Endothelial cell (in vitro differentiated cells): ENCODE results near the gene TRAP1. TPM values are rescaled to one million over a fixed set of nuclear protein-coding genes. Genes with fewer than 3 reads are reported as not detected.

ENCODE experiments used
- DNase-seq: peaks from one replicate; pipeline ENCODE4 v3.0.0; 2021; ENCODE audit warnings: low spot score
- H3K27ac Mint-ChIP-seq: one replicate; pipeline ENCODE4 v1.8.0; 2021; ENCODE audit warnings: mixed read lengths, inconsistent platforms; ENCODE audit not compliant: unreplicated experiment
- H3K27me3 Mint-ChIP-seq: one replicate; pipeline ENCODE4 v1.8.0; 2021; ENCODE audit warnings: mild to moderate bottlenecking, moderate library complexity, mixed read lengths, inconsistent platforms; ENCODE audit not compliant: unreplicated experiment
- H3K36me3 Mint-ChIP-seq: one replicate; pipeline ENCODE4 v1.8.0; 2021; ENCODE audit warnings: mild to moderate bottlenecking, low read depth, mixed read lengths, inconsistent platforms; ENCODE audit not compliant: unreplicated experiment
- H3K4me1 Mint-ChIP-seq: one replicate; pipeline ENCODE4 v1.8.0; 2021; ENCODE audit warnings: mild to moderate bottlenecking, mixed read lengths, inconsistent platforms; ENCODE audit not compliant: unreplicated experiment
- H3K4me3 Mint-ChIP-seq: one replicate; pipeline ENCODE4 v1.8.0; 2021; ENCODE audit warnings: mild to moderate bottlenecking, mixed read lengths, inconsistent platforms; ENCODE audit not compliant: unreplicated experiment
- H3K9me3 Mint-ChIP-seq: one replicate; pipeline ENCODE4 v1.8.0; 2021; ENCODE audit warnings: mixed read lengths, inconsistent platforms; ENCODE audit not compliant: unreplicated experiment
- CTCF ChIP-seq: fragments of 200-600 bp; sonication (generic); IDR thresholded peaks from one replicate; pipeline ENCODE4 v1.5.0; 2021; ENCODE audit warnings: antibody characterized with exemption; ENCODE audit not compliant: unreplicated experiment
- total RNA-seq: library from RNA; stranded (reverse); fragmentation: NEBNext Ultra II Directional; extraction: Animal tissue kit (Norgen Biotek cat#: 25700); gene quantifications from one replicate; pipeline ENCODE4 v1.2.1, GENCODE V29; 2021; ENCODE audit not compliant: unreplicated experiment

The TRAP1 gene
- total RNA-seq, 1 donor from 2014 or later: 104 TPM

GRCh38 chr16:3696425-3697218 is 20.7 kb downstream of the TRAP1 start:
- H3K4me3 Mint-ChIP-seq: no peak overlapping the region
- no peak for DNase-seq
- no peak overlapping the region for H3K27ac Mint-ChIP-seq
- peaks cover 4% of the 10 kb centered on the region for H3K36me3 Mint-ChIP-seq
- H3K4me1 Mint-ChIP-seq: no peaks in the 10 kb centered on the region
- H3K9me3 Mint-ChIP-seq: no peaks in the 10 kb centered on the region
- TF ChIP-seq CTCF: no peak
- peaks cover 2% of the 10 kb centered on the region for H3K27me3 Mint-ChIP-seq

- Mint-ChIP-seq H3K36me3 (peaks cover 4% of the 10 kb centered on the region), H3K4me1 (peaks cover under 1% of the 10 kb centered on the region), H3K27ac (no peak overlapping the region), H3K27me3 (peaks cover 2% of the 10 kb centered on the region), H3K9me3 (no peaks in the 10 kb centered on the region), H3K4me3 (no peak overlapping the region)
- no peak for TF ChIP-seq CTCF
- no peak for DNase-seq
Observed at GRCh38 chr16:3695610-3696369, 21.5 kb downstream of the TRAP1 start.

- no peak overlapping the region for H3K27ac Mint-ChIP-seq
- no peak for TF ChIP-seq CTCF
- no peaks in the 10 kb centered on the region for H3K9me3 Mint-ChIP-seq
Observed at GRCh38 chr16:3694051-3694450, 23.3 kb downstream of the TRAP1 start.

DNA sequence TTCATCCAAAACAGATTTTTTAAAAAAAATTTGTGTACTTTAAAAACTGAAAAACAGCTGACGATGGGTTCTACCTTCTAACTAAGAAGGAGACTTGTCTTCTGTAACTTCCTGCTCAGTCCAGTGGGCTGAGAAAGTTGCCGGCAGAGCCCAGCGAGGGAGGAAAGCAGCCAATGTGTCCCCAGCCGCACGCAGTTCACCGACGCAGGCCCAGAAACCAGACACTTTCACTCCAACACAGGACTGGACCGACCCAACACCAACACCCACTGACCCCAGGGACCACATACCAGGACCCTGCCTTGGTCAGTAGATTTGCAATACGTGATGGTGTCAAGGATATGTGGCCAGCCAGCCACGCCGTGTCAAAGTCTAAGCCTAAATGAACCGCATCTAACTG is 25.6 kb downstream of the TRAP1 start:
- Mint-ChIP-seq H3K27ac (no peak overlapping the region), H3K4me1 (peaks cover 4% of the 10 kb centered on the region), H3K27me3 (peaks cover 5% of the 10 kb centered on the region), H3K9me3 (no peaks in the 10 kb centered on the region), H3K4me3 (no peak overlapping the region), H3K36me3 (peaks cover 12% of the 10 kb centered on the region)
- no peak for DNase-seq
- TF ChIP-seq CTCF: no peak

More at GRCh38 chr16:3694051-3694450, 23.3 kb downstream of the TRAP1 start:
- H3K4me3 Mint-ChIP-seq: no peak overlapping the region
- H3K36me3 Mint-ChIP-seq: peaks cover 4% of the 10 kb centered on the region
- H3K4me1 Mint-ChIP-seq: peaks cover 4% of the 10 kb centered on the region
- peaks cover 5% of the 10 kb centered on the region for H3K27me3 Mint-ChIP-seq
- no peak for DNase-seq
